Measurements from ENCODE around the gene CFAP90.

GRCh38 chr5:7805379-7805778, 45.6 kb downstream of the CFAP90 start:
- no peak for TF ChIP-seq KDM5A (IDR thresholded peaks at IDR 0.05)
- TF ChIP-seq, protein P1, sequence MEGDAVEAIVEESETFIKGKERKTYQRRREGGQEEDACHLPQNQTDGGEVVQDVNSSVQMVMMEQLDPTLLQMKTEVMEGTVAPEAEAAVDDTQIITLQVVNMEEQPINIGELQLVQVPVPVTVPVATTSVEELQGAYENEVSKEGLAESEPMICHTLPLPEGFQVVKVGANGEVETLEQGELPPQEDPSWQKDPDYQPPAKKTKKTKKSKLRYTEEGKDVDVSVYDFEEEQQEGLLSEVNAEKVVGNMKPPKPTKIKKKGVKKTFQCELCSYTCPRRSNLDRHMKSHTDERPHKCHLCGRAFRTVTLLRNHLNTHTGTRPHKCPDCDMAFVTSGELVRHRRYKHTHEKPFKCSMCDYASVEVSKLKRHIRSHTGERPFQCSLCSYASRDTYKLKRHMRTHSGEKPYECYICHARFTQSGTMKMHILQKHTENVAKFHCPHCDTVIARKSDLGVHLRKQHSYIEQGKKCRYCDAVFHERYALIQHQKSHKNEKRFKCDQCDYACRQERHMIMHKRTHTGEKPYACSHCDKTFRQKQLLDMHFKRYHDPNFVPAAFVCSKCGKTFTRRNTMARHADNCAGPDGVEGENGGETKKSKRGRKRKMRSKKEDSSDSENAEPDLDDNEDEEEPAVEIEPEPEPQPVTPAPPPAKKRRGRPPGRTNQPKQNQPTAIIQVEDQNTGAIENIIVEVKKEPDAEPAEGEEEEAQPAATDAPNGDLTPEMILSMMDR (IDR thresholded peaks at IDR 0.05) = peak; percentile 9; the same call in 1 of the 3 replicates
- no peak for TF ChIP-seq CHD2 (IDR thresholded peaks at IDR 0.05; ENCODE audit: low read length, partially characterized antibody)
- TF ChIP-seq ESRRA (IDR thresholded peaks at IDR 0.05; ENCODE audit: borderline replicate concordance, low read length) = no peak
